ENCODE results near the gene AMN. TPM values are rescaled to one million over a fixed set of nuclear protein-coding genes. Genes with fewer than 3 reads are reported as not detected.

AMN gene
- total RNA-seq, 2 experiments from 2014 or later, result 0.15 to 0.30 TPM

- no peak for DNase-seq
- Mint-ChIP-seq H3K9me3 (no peaks in the 10 kb centered on the region), H3K27ac (peak overlapping the region; percentile 76), H3K27me3 (no peaks in the 10 kb centered on the region), H3K36me3 (ENCODE audit: low read depth) (peaks cover 32% of the 10 kb centered on the region), H3K4me1 (peaks cover 27% of the 10 kb centered on the region), H3K4me3 (no peak overlapping the region)
- ChIA-PET CTCF (interaction anchor here (0.6 kb wide), 1 partner anchor 14 kb away, joined by 3 read pairs; no protein-coding TSS in a partner anchor), POLR2A (no interaction called here)
Measured at GRCh38 chr14:102902086-102902485, 20.4 kb upstream of the AMN start.

DNA sequence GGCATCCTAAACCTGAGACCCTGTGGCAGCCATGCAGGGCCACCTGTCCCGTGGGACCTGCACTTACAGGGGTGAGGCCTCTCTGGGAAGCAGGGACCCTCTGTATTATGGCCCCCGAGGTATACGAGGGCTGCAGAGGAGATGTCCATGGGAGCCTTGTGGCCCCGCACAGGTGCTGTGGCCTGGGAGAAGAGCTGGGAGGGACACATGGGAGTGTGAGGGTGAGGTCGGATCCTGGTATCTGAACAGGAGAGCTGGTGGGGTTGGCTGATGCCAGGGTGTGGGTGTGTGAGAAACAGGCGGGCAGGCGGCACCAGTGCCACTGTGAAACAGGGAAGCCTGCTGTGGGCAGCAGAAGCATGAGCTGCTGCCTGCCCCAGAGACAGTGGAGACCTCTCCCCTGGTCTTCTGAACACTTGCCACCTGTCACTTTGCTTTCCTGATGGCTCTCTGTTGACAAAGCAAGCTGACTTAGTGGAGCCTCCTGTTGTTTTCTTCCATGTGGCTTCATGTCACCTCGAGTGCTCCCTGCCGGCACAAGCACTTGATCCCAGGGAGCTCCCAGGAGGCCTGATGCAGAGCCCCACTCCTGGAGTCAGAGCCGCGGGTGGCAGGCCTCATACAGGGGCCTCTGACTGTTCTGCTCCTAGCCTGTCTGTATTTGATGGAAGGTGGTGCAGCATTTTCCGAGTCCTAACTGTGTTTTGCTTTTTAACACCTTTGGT is 19.8 kb upstream of the AMN start:
- ChIA-PET CTCF (interaction anchor here (1.2 kb wide), 1 partner anchor 10 kb away, joined by 4 read pairs; no protein-coding TSS in a partner anchor), POLR2A (no interaction called here)
- DNase-seq, result no peak
- Mint-ChIP-seq H3K4me1 (peaks cover 25% of the 10 kb centered on the region), H3K27ac (peak overlapping the region; percentile 79), H3K9me3 (no peaks in the 10 kb centered on the region), H3K27me3 (no peaks in the 10 kb centered on the region), H3K36me3 (ENCODE audit: low read depth) (peaks cover 33% of the 10 kb centered on the region), H3K4me3 (no peak overlapping the region)

DNA sequence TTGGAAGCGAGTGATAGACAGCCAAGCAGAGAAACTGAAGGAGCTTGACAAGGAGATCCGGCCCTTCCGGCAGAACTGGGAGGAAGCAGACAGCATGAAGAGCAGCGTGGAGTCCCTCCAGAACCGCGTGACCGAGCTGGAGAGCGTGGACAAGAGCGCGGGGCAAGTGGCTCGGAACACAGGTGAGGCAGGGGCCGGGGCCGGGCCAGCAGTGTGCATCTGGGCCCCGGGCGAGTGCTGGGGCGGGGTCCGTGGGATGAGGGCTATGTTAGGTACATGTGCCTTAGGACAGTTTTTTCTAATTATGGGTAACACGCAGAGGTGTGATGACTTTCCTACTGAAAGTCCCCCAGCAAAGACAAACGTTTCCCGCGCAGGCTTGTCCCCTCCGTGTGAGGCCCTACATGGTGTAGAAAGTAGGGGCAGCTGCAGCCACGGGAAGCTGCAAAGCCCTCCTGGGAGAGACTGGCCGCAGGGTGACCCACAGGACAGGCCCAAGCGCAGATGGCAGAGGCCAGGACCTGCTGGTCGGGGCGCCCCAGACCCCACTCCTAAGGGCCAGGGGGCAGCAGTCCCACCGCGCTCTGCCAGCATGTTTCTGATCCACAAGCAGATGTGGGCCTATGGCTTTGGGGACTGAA is 19.1 kb upstream of the AMN start:
- Mint-ChIP-seq H3K4me3 (no peak overlapping the region), H3K36me3 (ENCODE audit: low read depth) (peaks cover 33% of the 10 kb centered on the region), H3K4me1 (peaks cover 22% of the 10 kb centered on the region), H3K27me3 (no peaks in the 10 kb centered on the region), H3K27ac (peak overlapping the region; percentile 79), H3K9me3 (no peaks in the 10 kb centered on the region)
- DNase-seq, result no peak
- ChIA-PET CTCF (interaction anchor here (1.2 kb wide), 1 partner anchor 11 kb away, joined by 4 read pairs; no protein-coding TSS in a partner anchor), POLR2A (no interaction called here)

DNA sequence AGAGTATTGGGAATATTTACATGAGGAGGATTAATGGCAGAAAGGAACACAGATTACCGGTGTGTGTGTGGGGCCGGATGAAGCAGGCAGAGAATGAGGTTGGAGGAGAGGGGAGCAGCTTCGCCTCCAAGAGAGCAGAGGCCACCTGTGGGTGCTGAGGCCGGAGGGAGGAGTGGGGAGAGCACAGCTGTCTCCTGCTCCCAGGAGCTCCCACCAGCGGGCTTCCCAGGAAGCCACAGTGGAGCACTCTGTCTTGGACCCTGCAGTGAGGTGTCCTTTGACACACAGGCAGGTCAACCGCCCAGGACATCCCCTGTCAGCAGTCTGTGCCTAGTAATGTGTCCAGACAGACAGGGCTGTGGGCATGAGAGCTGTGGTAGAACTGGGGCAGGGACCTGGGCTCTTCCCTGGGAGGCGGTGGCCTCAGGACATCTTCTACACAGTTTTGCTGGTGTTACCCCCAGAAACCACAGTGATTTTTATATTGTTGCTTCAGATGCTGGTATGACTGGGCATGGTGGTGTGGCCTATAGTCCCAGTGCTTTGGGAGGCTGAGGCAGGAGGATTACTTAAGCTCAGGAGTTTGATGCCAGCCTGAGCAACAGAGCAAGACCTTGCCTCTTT is 18.5 kb upstream of the AMN start:
- Mint-ChIP-seq H3K9me3 (no peaks in the 10 kb centered on the region), H3K27me3 (no peaks in the 10 kb centered on the region), H3K4me1 (peaks cover 17% of the 10 kb centered on the region), H3K4me3 (no peak overlapping the region), H3K27ac (peak overlapping the region; percentile 72), H3K36me3 (ENCODE audit: low read depth) (peaks cover 28% of the 10 kb centered on the region)
- DNase-seq, result no peak
- CTCF ChIA-PET, result interaction anchor here (0.8 kb wide), 1 partner anchor 9 kb away, joined by 3 read pairs; no protein-coding TSS in a partner anchor
- POLR2A ChIA-PET, result no interaction called here

DNA sequence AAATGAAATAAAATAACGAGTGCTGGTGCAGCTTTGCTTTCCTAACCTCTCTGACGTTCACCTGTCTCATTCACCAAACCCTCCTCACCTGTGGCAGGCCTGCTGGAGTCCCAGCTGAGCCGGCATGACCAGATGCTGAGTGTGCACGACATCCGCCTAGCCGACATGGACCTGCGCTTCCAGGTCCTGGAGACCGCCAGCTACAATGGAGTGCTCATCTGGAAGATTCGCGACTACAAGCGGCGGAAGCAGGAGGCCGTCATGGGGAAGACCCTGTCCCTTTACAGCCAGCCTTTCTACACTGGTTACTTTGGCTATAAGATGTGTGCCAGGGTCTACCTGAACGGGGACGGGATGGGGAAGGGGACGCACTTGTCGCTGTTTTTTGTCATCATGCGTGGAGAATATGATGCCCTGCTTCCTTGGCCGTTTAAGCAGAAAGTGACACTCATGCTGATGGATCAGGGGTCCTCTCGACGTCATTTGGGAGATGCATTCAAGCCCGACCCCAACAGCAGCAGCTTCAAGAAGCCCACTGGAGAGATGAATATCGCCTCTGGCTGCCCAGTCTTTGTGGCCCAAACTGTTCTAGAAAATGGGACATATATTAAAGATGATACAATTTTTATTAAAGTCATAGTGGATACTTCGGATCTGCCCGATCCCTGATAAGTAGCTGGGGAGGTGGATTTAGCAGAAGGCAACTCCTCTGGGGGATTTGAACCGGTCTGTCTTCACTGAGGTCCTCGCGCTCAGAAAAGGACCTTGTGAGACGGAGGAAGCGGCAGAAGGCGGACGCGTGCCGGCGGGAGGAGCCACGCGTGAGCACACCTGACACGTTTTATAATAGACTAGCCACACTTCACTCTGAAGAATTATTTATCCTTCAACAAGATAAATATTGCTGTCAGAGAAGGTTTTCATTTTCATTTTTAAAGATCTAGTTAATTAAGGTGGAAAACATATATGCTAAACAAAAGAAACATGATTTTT is 17.1 kb upstream of the AMN start:
- DNase-seq, result no peak
- ChIA-PET CTCF (no interaction called here), POLR2A (no interaction called here)
- Mint-ChIP-seq H3K36me3 (ENCODE audit: low read depth) (peaks cover 23% of the 10 kb centered on the region), H3K4me1 (peaks cover 11% of the 10 kb centered on the region), H3K9me3 (no peaks in the 10 kb centered on the region), H3K27ac (no peak overlapping the region), H3K4me3 (no peak overlapping the region), H3K27me3 (no peaks in the 10 kb centered on the region)

- ChIA-PET CTCF (no interaction called here), POLR2A (no interaction called here)
- Mint-ChIP-seq H3K27me3 (no peaks in the 10 kb centered on the region), H3K9me3 (no peaks in the 10 kb centered on the region), H3K4me3 (no peak overlapping the region), H3K4me1 (no peaks in the 10 kb centered on the region), H3K36me3 (ENCODE audit: low read depth) (peaks cover 23% of the 10 kb centered on the region), H3K27ac (no peak overlapping the region)
- DNase-seq, result no peak
Measured at GRCh38 chr14:102906616-102907302, 15.7 kb upstream of the AMN start.

- CTCF ChIA-PET, result no interaction called here
- POLR2A ChIA-PET, result no interaction called here
- Mint-ChIP-seq H3K4me3 (no peak overlapping the region), H3K36me3 (ENCODE audit: low read depth) (peaks cover 23% of the 10 kb centered on the region), H3K27ac (peak overlapping the region; percentile 64), H3K27me3 (no peaks in the 10 kb centered on the region), H3K4me1 (no peaks in the 10 kb centered on the region), H3K9me3 (no peaks in the 10 kb centered on the region)
- no peak for DNase-seq
Measured at GRCh38 chr14:102907303-102907844, 15.1 kb upstream of the AMN start.

DNA sequence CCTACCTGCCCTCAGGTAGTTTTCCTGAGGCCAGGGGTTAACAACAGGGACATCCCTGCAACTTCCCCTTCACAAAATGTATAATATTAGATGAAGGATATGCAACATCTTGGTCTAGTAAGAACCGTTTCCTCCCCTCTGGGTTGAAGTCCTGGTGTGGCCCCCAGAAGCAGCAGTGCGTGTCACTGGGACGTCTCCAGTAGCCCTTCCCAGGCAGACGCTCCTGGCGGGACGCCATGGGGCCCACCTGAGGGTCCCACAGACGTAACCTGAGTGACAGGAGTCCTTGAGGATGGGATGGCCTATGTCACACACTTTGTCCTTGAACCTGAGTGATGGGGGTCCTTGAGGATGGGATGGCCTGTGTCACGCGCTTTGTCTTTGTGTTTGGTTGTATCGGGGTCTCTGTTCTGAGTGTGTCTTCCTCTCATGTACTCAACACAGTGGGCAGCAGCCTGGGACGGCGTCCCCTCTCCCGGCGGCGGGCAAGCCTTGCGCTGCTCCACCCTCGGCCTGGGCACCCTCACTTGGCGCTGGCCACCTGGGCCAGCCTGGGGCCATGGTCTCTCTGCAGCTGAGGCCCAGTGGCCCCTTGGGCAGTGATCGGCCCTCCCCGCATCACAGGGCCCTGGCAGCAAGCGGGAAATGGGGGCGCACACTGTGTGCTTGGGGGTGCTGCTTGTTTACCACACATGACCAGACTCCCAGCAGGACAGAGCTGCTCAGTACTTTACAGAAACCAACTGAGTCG is 14.3 kb upstream of the AMN start:
- no peaks in the 10 kb centered on the region for H3K4me1 Mint-ChIP-seq
- H3K27ac Mint-ChIP-seq, result no peak overlapping the region
- H3K36me3 Mint-ChIP-seq (ENCODE audit: low read depth), result peaks cover 16% of the 10 kb centered on the region
- H3K9me3 Mint-ChIP-seq, result no peaks in the 10 kb centered on the region
- no peak for DNase-seq
- CTCF ChIA-PET, result no interaction called here
- no peaks in the 10 kb centered on the region for H3K27me3 Mint-ChIP-seq
- POLR2A ChIA-PET, result no interaction called here
- H3K4me3 Mint-ChIP-seq, result no peak overlapping the region

DNA sequence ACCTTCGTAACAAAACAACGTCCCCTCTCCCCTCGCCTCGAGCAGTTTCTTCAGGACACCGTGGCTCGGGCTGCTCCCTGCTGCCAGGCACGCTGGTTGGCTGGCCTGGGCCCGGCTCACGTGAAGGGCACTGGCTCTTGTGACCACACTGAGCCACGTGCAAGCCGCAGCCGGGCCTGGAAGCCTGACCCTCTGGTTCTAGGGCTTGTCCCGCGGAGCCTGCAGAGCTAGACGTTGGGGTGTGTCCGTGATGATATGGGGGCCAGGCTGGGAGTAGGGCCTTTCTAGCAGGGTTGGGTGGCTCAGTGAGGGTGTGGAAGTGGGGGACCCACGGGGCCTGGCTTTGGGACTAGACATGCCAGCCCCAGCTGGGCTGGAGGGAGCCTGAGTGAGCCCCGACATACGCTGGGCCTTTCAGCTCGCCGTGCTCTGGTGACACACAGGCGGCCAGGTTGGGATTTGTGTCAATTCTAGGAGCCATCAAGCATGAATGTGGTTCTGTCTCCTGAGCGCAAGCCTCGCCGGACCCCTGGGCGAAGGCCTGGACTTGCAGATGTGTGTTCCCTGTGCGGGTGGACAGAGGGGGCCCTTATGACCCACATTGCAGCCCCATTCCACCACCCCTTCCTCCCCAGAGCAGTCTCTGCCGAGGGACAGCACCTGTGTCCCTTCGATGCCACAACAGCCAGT is 13.6 kb upstream of the AMN start:
- Mint-ChIP-seq H3K4me3 (no peak overlapping the region), H3K36me3 (ENCODE audit: low read depth) (peaks cover 10% of the 10 kb centered on the region), H3K27me3 (no peaks in the 10 kb centered on the region), H3K4me1 (no peaks in the 10 kb centered on the region), H3K9me3 (no peaks in the 10 kb centered on the region), H3K27ac (no peak overlapping the region)
- no peak for DNase-seq
- ChIA-PET POLR2A (no interaction called here), CTCF (no interaction called here)

GRCh38 chr14:102909462-102909861 is 13.0 kb upstream of the AMN start:
- H3K4me3 Mint-ChIP-seq, result no peak overlapping the region
- DNase-seq, result no peak
- H3K27me3 Mint-ChIP-seq, result no peaks in the 10 kb centered on the region
- H3K4me1 Mint-ChIP-seq, result no peaks in the 10 kb centered on the region
- peak overlapping the region; percentile 31 for H3K27ac Mint-ChIP-seq
- POLR2A ChIA-PET, result no interaction called here
- CTCF ChIA-PET, result interaction anchor here (0.6 kb wide), 1 partner anchor 315 kb away, joined by 3 read pairs; no protein-coding TSS in a partner anchor
- no peaks in the 10 kb centered on the region for H3K9me3 Mint-ChIP-seq
- peaks cover 10% of the 10 kb centered on the region for H3K36me3 Mint-ChIP-seq (ENCODE audit: low read depth)

DNA sequence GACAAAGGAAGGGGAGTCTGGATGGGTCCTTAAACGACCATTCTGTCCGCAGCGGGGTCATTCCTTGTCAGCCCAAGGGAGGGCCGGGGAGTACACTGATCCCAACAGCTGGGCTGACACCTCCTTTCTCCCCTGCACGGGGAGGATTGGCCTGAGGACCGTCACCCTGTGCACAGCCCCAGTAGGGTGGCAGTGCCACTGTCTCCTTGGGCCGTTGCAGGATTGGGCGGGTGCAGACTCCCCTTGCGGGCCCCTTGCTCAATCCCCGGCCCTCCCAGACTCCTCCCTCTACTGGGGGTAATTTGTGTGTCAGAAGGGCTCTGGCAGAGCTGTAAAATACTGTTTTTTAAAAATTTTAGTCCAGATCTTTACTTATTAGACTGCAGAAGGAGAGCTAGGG is 12.6 kb upstream of the AMN start:
- ChIA-PET CTCF (interaction anchor here (0.6 kb wide), 1 partner anchor 316 kb away, joined by 3 read pairs; no protein-coding TSS in a partner anchor), POLR2A (no interaction called here)
- H3K9me3 Mint-ChIP-seq, result no peaks in the 10 kb centered on the region

More for the DNA sequence above, 12.6 kb upstream of the AMN start:
- DNase-seq, result no peak
- Mint-ChIP-seq H3K27me3 (no peaks in the 10 kb centered on the region), H3K27ac (peak overlapping the region; percentile 31), H3K4me3 (no peak overlapping the region), H3K36me3 (ENCODE audit: low read depth) (peaks cover 10% of the 10 kb centered on the region), H3K4me1 (no peaks in the 10 kb centered on the region)

Measured in activated CD4-positive, alpha-beta T cell treated with anti-CD3 and anti-CD28 coated beads, Interleukin-2, amount 10 ng/mL, durations not matched to agents 7 days and 5 days (primary cell).